GM23248 (cell line): ENCODE data around the gene PRDX6.

Source experiments
- EZH2 ChIP-seq: fragments of 200-600 bp; sonication (generic); IDR thresholded peaks from 2 replicates; pipeline ENCODE4 v1.6.1; 2018; ENCODE audit warnings: antibody characterized with exemption, mild to moderate bottlenecking; ENCODE audit not compliant: insufficient read depth, poor library complexity, severe bottlenecking
- EZH2phosphoT487 ChIP-seq: fragments of 200-600 bp; sonication (generic); IDR thresholded peaks from 2 replicates; pipeline ENCODE4 v1.6.1; 2018; ENCODE audit warnings: antibody characterized with exemption, moderate library complexity, mild to moderate bottlenecking, low read depth; ENCODE audit not compliant: insufficient read depth

GRCh38 chr1:173488001-173488400 is 10.9 kb downstream of the PRDX6 start:
- no peak for TF ChIP-seq EZH2
- no peak for TF ChIP-seq EZH2phosphoT487
